ENCODE measurements around the gene ZNF511.

The ZNF511 gene

GRCh38 chr10:133357285-133358161, 48.8 kb downstream of the ZNF511 start, which contains the start of gene FUOM:
FUOM (minus strand) TSS chr10:133358019; CDS start chr10:133358007, 12 bp downstream.
- peak; percentile 90 for DNase-seq

- no peak for DNase-seq
Observed at GRCh38 chr10:133358162-133358924, 49.6 kb downstream of the ZNF511 start.

- no peak for DNase-seq
Observed at GRCh38 chr10:133358925-133359310, 50.2 kb downstream of the ZNF511 start.

GRCh38 chr10:133359554-133359971, 50.8 kb downstream of the ZNF511 start:
- DNase-seq, result no peak

- no peak for DNase-seq
Observed at GRCh38 chr10:133359972-133360610, 51.4 kb downstream of the ZNF511 start.

- DNase-seq, result no peak
Observed at GRCh38 chr10:133361227-133361626, 52.5 kb downstream of the ZNF511 start.

GRCh38 chr10:133361773-133362441, 53.2 kb downstream of the ZNF511 start:
- DNase-seq, result no peak

Measured in suppressor macrophage treated with lipopolysaccharide for 4 hours (primary cell).